C4-2B (cell line): ENCODE measurements around the gene NFATC2.

Experiments
- H3K27ac ChIP-seq: fragments of 450-650 bp; 2 replicates; pipeline ENCODE4 v1.5.1; 2017
- CTCF ChIP-seq: fragments of 450-650 bp; conservative IDR thresholded peaks from 2 replicates; pipeline ENCODE4 v1.5.1; 2017; ENCODE audit warnings: mild to moderate bottlenecking
- ZFX ChIP-seq: fragments of 450-650 bp; IDR thresholded peaks from 2 replicates; pipeline ENCODE4 v1.6.1; 2017

NFATC2 gene

GRCh38 chr20:51398552-51398951 lies 144.0 kb downstream of the NFATC2 start:
- no peak overlapping the region for H3K27ac ChIP-seq
- TF ChIP-seq ZFX (no peak), CTCF (no peak)

- H3K27ac ChIP-seq = no peak overlapping the region
- TF ChIP-seq ZFX = no peak
- no peak for TF ChIP-seq CTCF
These were observed 144.4 kb downstream of the NFATC2 start for GRCh38 chr20:51398083-51398482.

GRCh38 chr20:51397137-51397536 lies 145.4 kb downstream of the NFATC2 start:
- TF ChIP-seq ZFX (no peak), CTCF (no peak)
- H3K27ac ChIP-seq = no peak overlapping the region

- no peak overlapping the region for H3K27ac ChIP-seq
- no peak for TF ChIP-seq CTCF
- TF ChIP-seq ZFX = no peak
These were observed 146.1 kb downstream of the NFATC2 start for GRCh38 chr20:51396365-51396909.

- TF ChIP-seq CTCF (no peak), ZFX (no peak)
- no peak overlapping the region for H3K27ac ChIP-seq
These were observed 147.8 kb downstream of the NFATC2 start for GRCh38 chr20:51394706-51395105.

GRCh38 chr20:51393571-51393970 lies 148.9 kb downstream of the NFATC2 start:
- no peak for TF ChIP-seq CTCF
- TF ChIP-seq ZFX = no peak
- no peak overlapping the region for H3K27ac ChIP-seq

- H3K27ac ChIP-seq = no peak overlapping the region
- TF ChIP-seq CTCF = no peak
- no peak for TF ChIP-seq ZFX
These were observed 149.8 kb downstream of the NFATC2 start for GRCh38 chr20:51392614-51393186.
